HepG2 (cell line): ENCODE data around the gene CAPZA1. TPM values are rescaled to one million over a fixed set of nuclear protein-coding genes. Genes with fewer than 3 reads are reported as not detected.

Experiments used
- ATAC-seq: fragments of 200-7000 bp; cut with Tn5 transposase; 3 replicates; pipeline ENCODE4 v1.9.1; 2020; ENCODE audit warnings: mild to moderate bottlenecking, moderate library complexity
- BruUV-seq: library from RNA; stranded (reverse); fragments of 400-500 nt; replicated peaks from 2 replicates; lab custom pipeline; 2021; lab: Mats Ljungman, UMichigan
- CTCF ChIA-PET: fragments of 300-600 bp; formaldehyde crosslinking; extraction: SDS; loops from one replicate; lab custom pipeline; 2021; ENCODE audit warnings: low total read pairs, inconsistent platforms, low intra/inter-chr PET ratio; lab: Yijun Ruan, JAX
- POLR2A ChIA-PET: fragments of 350-600 bp; sonication (Branson Sonifier 250); formaldehyde crosslinking; loops from one replicate; lab custom pipeline; 2020; ENCODE audit warnings: antibody characterized with exemption, inconsistent platforms; lab: Yijun Ruan, JAX
- DNase-seq: peaks from one replicate; pipeline ENCODE4 v3.0.0-alpha.2; 2015; ENCODE audit warnings: low spot score
- FAIRE-seq: peaks from 3 replicates; lab custom pipeline; 2011; peaks lifted over from hg19 to GRCh38; lab: Jason Lieb, UNC
- H2AFZ ChIP-seq: one replicate; pipeline ENCODE4 v1.6.1; 2011; ENCODE audit warnings: low read length, inconsistent platforms
- H3K27ac ChIP-seq: fragments of 300-600 bp; 3 replicates; pipeline ENCODE4 v1.8.0; 2011; ENCODE audit warnings: mixed run types, mild to moderate bottlenecking, mixed read lengths, low read length, inconsistent platforms; ENCODE audit not compliant: insufficient read depth; ENCODE audit errors: extremely low read length
- H3K27me3 ChIP-seq, 2 experiments: fragments of 200-600 bp in 1 of 2; 2 replicates in 1 of 2; 3 replicates in 1 of 2; pipeline versions ENCODE4 v1.6.0 to v1.8.0; 2011; ENCODE audit warnings: low read length in 2 of 2, mild to moderate bottlenecking in 2 of 2, moderate library complexity in 2 of 2, inconsistent platforms in 1 of 2; ENCODE audit not compliant: insufficient read depth in 2 of 2, control insufficient read depth in 1 of 2
- H3K36me3 ChIP-seq, 2 experiments: fragments of 200-600 bp in 1 of 2; replicated peaks in 1 of 2; 2 replicates in 1 of 2; 3 replicates in 1 of 2; pipeline versions ENCODE4 v1.5.1 to v1.8.0; 2011; ENCODE audit warnings: low read length in 2 of 2, inconsistent platforms in 1 of 2; ENCODE audit not compliant: insufficient read depth in 2 of 2, control insufficient read depth in 1 of 2
- H3K4me1 ChIP-seq: 2 replicates; pipeline ENCODE4 v1.5.1; 2012; ENCODE audit warnings: low read length, inconsistent platforms; ENCODE audit not compliant: insufficient read depth
- H3K4me2 ChIP-seq: 2 replicates; pipeline ENCODE4 v1.6.0; 2011; ENCODE audit warnings: low read depth, low read length, inconsistent platforms
- H3K4me3 ChIP-seq, 3 experiments: fragments of 200-600 bp in 1 of 3; sonication (generic), shearing (Covaris generic) in 1 of 3; replicated peaks in 1 of 3; 2 replicates each; pipeline ENCODE4 v1.5.1; 2011 to 2016; ENCODE audit warnings: low read length in 3 of 3, inconsistent platforms in 2 of 3, low read depth in 2 of 3, mild to moderate bottlenecking in 2 of 3, control low read depth in 1 of 3, mixed read lengths in 1 of 3; ENCODE audit not compliant: insufficient read depth in 1 of 3
- H3K79me2 ChIP-seq: one replicate; pipeline ENCODE4 v1.6.1; 2011; ENCODE audit warnings: low read length, inconsistent platforms; ENCODE audit not compliant: insufficient read depth
- H3K9ac ChIP-seq: 2 replicates; pipeline ENCODE4 v1.6.0; 2011; ENCODE audit warnings: mild to moderate bottlenecking, low read depth, low read length, inconsistent platforms; ENCODE audit not compliant: insufficient read depth
- H3K9me3 ChIP-seq: 2 replicates; pipeline ENCODE4 v1.5.1; 2012; ENCODE audit warnings: mild to moderate bottlenecking, low read length
- H4K20me1 ChIP-seq: 2 replicates; pipeline ENCODE4 v1.6.0; 2011; ENCODE audit warnings: inconsistent platforms, mild to moderate bottlenecking, low read length, moderate library complexity; ENCODE audit not compliant: insufficient read depth
- KAT7 ChIP-seq: IDR thresholded peaks from 2 replicates; pipeline ENCODE4 v1.6.1; 2018; ENCODE audit warnings: borderline replicate concordance, missing compliant biosample characterization
- MEF2D ChIP-seq: sonication (generic); formaldehyde crosslinking; IDR thresholded peaks from 2 replicates; pipeline ENCODE4 v1.5.1; 2020; ENCODE audit warnings: mild to moderate bottlenecking, missing genetic modification reagents
- RNF2 ChIP-seq: fragments of 450-650 bp; conservative IDR thresholded peaks from 2 replicates; pipeline ENCODE4 v1.6.1; 2016; ENCODE audit warnings: low read depth
- TP53 ChIP-seq: sonication (generic); formaldehyde crosslinking; conservative IDR thresholded peaks from 2 replicates; pipeline ENCODE4 v1.4.0; 2020; ENCODE audit warnings: missing genetic modification reagents
- ZNF446 ChIP-seq: sonication (generic); formaldehyde crosslinking; IDR thresholded peaks from 2 replicates; pipeline ENCODE4 v1.5.0; 2020; ENCODE audit warnings: mild to moderate bottlenecking, missing genetic modification reagents
- ZNF609 ChIP-seq: sonication (generic); formaldehyde crosslinking; IDR thresholded peaks from 2 replicates; pipeline ENCODE4 v1.4.0; 2020; ENCODE audit warnings: mild to moderate bottlenecking, missing genetic modification reagents, borderline replicate concordance
- WGBS: methylation state at CpG from one replicate; pipeline ENCODE4 v1.1.6; 2017; ENCODE audit warnings: low lambda C conversion rate; 5-methylcytosine and 5-hydroxymethylcytosine counted together
- in situ Hi-C: cut with HindIII; loops from 2 replicates; pipeline ENCODE4 v1.10.0; 2017; ENCODE audit warnings: low pct_unique_long_range_greater_than_20kb; ENCODE audit not compliant: extremely low pct_ligation_motif_present
- intact Hi-C: fragments of 100-400 bp; cut with micrococcal nuclease; formaldehyde crosslinking; loops from one replicate; pipeline ENCODE4 v1.10.0; 2022; ENCODE audit not compliant: unreplicated experiment
- polyA plus RNA-seq, 8 experiments: library from polyadenylated mRNA; depleted of rRNA in 3 of 8; stranded (reverse) in 7 of 8; unstranded in 1 of 8; fragments of >200 nt; fragmentation: Illumina TruSeq in 4 of 8; extraction: Trizol in 4 of 8; gene quantifications; 2 replicates each; pipeline versions ENCODE4 v1.2.1 to v1.2.3, GENCODE V29; 2011 to 2016; ENCODE audit warnings: low read depth in 4 of 8, missing spikeins in 1 of 8, mixed read lengths in 1 of 8; ENCODE audit not compliant: insufficient read depth in 1 of 8
- total RNA-seq, 5 experiments: library from RNA; depleted of rRNA; stranded (reverse); fragments of >200 nt; fragmentation: Illumina TruSeq; extraction: Trizol; gene quantifications; 2 replicates each; pipeline ENCODE4 v1.2.3, GENCODE V29; 2016; ENCODE audit warnings: low read depth in 1 of 5
- TF ChIP-seq, protein P1 (sequence below): sonication (generic); formaldehyde crosslinking; IDR thresholded peaks from 2 replicates; pipeline ENCODE4 v1.4.0; 2020; ENCODE audit warnings: missing genetic modification reagents

The CAPZA1 gene
- total and polyA plus RNA-seq, 2 of the 13 experiments (the other 11 are each of a cell fraction or from before 2014, with no cell fraction given) = 67.0 to 117 TPM

DNA sequence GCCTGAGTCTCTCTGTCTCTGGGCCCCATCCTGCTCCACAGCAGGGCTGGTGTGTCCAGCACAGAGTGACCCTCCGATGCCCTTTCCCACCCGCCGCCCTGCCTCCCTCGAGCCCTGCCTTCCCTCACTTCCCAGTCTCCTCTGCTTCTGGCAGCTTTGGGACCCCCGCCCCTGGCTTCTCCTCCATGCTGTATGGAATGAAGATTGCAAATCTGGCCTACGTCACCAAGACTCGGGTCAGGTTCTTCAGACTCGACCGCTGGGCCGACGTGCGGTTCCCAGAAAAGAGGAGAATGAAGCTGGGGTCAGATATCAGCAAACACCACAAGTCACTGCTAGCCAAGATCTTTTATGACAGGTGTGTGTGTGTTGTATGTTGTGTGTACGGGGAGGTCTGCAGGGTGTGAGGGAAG lies 69.2 kb downstream of the CAPZA1 start:
- Histone ChIP-seq H3K4me1 (no peaks in the 10 kb centered on the region), H2AFZ (no peak overlapping the region), H3K27me3 (no peaks in the 10 kb centered on the region), H4K20me1 (no peaks in the 10 kb centered on the region), H3K79me2 (peaks cover 9% of the 10 kb centered on the region), H3K27ac (no peak overlapping the region), H3K9ac (no peak overlapping the region), H3K36me3 (peaks cover 16 to 39% of the 10 kb centered on the region in 2 experiments), H3K4me3 (no peak overlapping the region), H3K4me2 (no peak overlapping the region), H3K9me3 (no peaks in the 10 kb centered on the region)
- POLR2A ChIA-PET = interaction anchor here (0.9 to 2.0 kb wide), 2 partner anchors 10 to 16 kb away, joined by 3 to 12 read pairs; no protein-coding TSS in a partner anchor
- CTCF ChIA-PET = no interaction called here
- TF ChIP-seq, protein P1, sequence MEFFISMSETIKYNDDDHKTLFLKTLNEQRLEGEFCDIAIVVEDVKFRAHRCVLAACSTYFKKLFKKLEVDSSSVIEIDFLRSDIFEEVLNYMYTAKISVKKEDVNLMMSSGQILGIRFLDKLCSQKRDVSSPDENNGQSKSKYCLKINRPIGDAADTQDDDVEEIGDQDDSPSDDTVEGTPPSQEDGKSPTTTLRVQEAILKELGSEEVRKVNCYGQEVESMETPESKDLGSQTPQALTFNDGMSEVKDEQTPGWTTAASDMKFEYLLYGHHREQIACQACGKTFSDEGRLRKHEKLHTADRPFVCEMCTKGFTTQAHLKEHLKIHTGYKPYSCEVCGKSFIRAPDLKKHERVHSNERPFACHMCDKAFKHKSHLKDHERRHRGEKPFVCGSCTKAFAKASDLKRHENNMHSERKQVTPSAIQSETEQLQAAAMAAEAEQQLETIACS (CRISPR knock-in tag) = no peak
- TF ChIP-seq KAT7 (no peak), MEF2D (CRISPR knock-in tag) (no peak), ZNF609 (CRISPR knock-in tag) (no peak), ZNF446 (no peak), RNF2 (no peak), TP53 (CRISPR knock-in tag) (no peak)
- FAIRE-seq (no peak), ATAC-seq (no peak), DNase-seq (no peak)
- no TSS peak for BruUV-seq
- WGBS = 98% methylated on average over 13 of the region's 13 CpGs
- in situ Hi-C loops = no loop called here
- intact Hi-C loops = no loop called here
